ENCODE results near the gene TMEM144. TPM values are rescaled to one million over a fixed set of nuclear protein-coding genes. Genes with fewer than 3 reads are reported as not detected.
A peak's percentile ranks its signal among the peaks of the same experiment; 100 is the strongest.

TMEM144 gene
- total and polyA plus RNA-seq, 4 donors: 0.56 to 2.8 (median 1.6) TPM

GRCh38 chr4:158208963-158209640 lies 1.2 kb upstream of the TMEM144 start:
- Histone ChIP-seq H3K9ac (ENCODE audit: low read depth in 1 of 2, low read length in 2 of 2) (no peak overlapping the region), H3K9me3 (ENCODE audit: control insufficient read depth in 4 of 4, low read length in 3 of 4) (no peaks in the 10 kb centered on the region), H3K27ac (ENCODE audit: low read depth in 1 of 2, low read length in 2 of 2) (peak overlapping the region in 1 of 2 donors; percentile 30), H3K4me1 (ENCODE audit: control insufficient read depth in 4 of 4, insufficient read depth in 4 of 4, low read length in 3 of 4) (peaks cover 0 to 8% (median 6%) of the 10 kb centered on the region in 4 donors), H3K4me3 (ENCODE audit: low read depth in 1 of 3, low read length in 3 of 3) (no peak overlapping the region), H3K36me3 (ENCODE audit: control insufficient read depth in 4 of 4, insufficient read depth in 3 of 4, low read depth in 1 of 4, low read length in 3 of 4) (no peaks in the 10 kb centered on the region), H3K27me3 (ENCODE audit: control insufficient read depth in 4 of 4, insufficient read depth in 4 of 4, low read length in 3 of 4) (no peaks in the 10 kb centered on the region)
- TF ChIP-seq RXRA (IDR thresholded peaks at IDR 0.05): no peak
- no peak for TF ChIP-seq MAX (IDR thresholded peaks at IDR 0.05)
- TF ChIP-seq FOXA2 (IDR thresholded peaks at IDR 0.05): no peak
- DNase-seq (ENCODE audit: low spot score): no peak
- 85% methylated on average over 5 of the region's 5 CpGs for WGBS

DNA sequence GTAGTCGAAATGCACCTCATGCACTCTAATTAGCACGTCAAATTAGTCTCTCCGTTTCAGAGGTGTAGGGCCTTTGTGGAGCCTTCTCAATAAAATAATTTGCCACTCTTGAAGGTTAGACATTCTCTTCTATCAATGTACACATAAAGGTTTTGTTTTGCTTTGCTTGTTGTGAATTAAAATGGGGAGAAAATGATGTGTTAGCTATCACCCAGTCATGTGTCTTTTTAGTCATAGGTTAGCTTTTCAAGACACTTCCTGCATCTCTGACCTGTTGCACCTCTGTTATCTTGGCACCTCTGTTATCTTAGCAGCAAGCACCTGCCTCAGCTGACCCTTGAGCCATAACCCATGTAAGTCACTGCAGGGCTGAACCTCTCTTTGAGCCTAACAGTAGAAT lies 936 bp downstream of the TMEM144 start:
- Histone ChIP-seq H3K9ac (ENCODE audit: low read depth in 1 of 2, low read length in 2 of 2) (peak overlapping the region in 1 of 2 donors; percentile 63), H3K4me3 (ENCODE audit: low read depth in 1 of 3, low read length in 3 of 3) (peak overlapping the region in 2 of 3 donors; percentile 44 to 57), H3K36me3 (ENCODE audit: control insufficient read depth in 4 of 4, insufficient read depth in 3 of 4, low read depth in 1 of 4, low read length in 3 of 4) (no peaks in the 10 kb centered on the region), H3K27ac (ENCODE audit: low read depth in 1 of 2, low read length in 2 of 2) (no peak overlapping the region), H3K9me3 (ENCODE audit: control insufficient read depth in 4 of 4, low read length in 3 of 4) (no peaks in the 10 kb centered on the region), H3K4me1 (ENCODE audit: control insufficient read depth in 4 of 4, insufficient read depth in 4 of 4, low read length in 3 of 4) (peaks cover 0 to 8% (median 6%) of the 10 kb centered on the region in 4 donors), H3K27me3 (ENCODE audit: control insufficient read depth in 4 of 4, insufficient read depth in 4 of 4, low read length in 3 of 4) (no peaks in the 10 kb centered on the region)
- no peak for TF ChIP-seq MAX (IDR thresholded peaks at IDR 0.05)
- no peak for TF ChIP-seq YY1 (IDR thresholded peaks at IDR 0.05)
- TF ChIP-seq TAF1 (conservative IDR thresholded peaks at IDR 0.05): no peak
- no peak for TF ChIP-seq FOXA2 (IDR thresholded peaks at IDR 0.05)
- no peak for TF ChIP-seq FOXA1 (IDR thresholded peaks at IDR 0.05)
- no peak for TF ChIP-seq GABPA (IDR thresholded peaks at IDR 0.05 in 1 of 2, conservative IDR thresholded peaks at IDR 0.05 in 1 of 2)
- no peak for TF ChIP-seq SP1 (IDR thresholded peaks at IDR 0.05)
- TF ChIP-seq, protein P1, sequence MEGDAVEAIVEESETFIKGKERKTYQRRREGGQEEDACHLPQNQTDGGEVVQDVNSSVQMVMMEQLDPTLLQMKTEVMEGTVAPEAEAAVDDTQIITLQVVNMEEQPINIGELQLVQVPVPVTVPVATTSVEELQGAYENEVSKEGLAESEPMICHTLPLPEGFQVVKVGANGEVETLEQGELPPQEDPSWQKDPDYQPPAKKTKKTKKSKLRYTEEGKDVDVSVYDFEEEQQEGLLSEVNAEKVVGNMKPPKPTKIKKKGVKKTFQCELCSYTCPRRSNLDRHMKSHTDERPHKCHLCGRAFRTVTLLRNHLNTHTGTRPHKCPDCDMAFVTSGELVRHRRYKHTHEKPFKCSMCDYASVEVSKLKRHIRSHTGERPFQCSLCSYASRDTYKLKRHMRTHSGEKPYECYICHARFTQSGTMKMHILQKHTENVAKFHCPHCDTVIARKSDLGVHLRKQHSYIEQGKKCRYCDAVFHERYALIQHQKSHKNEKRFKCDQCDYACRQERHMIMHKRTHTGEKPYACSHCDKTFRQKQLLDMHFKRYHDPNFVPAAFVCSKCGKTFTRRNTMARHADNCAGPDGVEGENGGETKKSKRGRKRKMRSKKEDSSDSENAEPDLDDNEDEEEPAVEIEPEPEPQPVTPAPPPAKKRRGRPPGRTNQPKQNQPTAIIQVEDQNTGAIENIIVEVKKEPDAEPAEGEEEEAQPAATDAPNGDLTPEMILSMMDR (IDR thresholded peaks at IDR 0.05; ENCODE audit: low read depth, low read length, missing input control): no peak
- TF ChIP-seq, protein P2, sequence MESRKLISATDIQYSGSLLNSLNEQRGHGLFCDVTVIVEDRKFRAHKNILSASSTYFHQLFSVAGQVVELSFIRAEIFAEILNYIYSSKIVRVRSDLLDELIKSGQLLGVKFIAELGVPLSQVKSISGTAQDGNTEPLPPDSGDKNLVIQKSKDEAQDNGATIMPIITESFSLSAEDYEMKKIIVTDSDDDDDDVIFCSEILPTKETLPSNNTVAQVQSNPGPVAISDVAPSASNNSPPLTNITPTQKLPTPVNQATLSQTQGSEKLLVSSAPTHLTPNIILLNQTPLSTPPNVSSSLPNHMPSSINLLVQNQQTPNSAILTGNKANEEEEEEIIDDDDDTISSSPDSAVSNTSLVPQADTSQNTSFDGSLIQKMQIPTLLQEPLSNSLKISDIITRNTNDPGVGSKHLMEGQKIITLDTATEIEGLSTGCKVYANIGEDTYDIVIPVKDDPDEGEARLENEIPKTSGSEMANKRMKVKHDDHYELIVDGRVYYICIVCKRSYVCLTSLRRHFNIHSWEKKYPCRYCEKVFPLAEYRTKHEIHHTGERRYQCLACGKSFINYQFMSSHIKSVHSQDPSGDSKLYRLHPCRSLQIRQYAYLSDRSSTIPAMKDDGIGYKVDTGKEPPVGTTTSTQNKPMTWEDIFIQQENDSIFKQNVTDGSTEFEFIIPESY (IDR thresholded peaks at IDR 0.05): no peak
- no peak for TF ChIP-seq RXRA (IDR thresholded peaks at IDR 0.05)
- TF ChIP-seq NR2F2 (IDR thresholded peaks at IDR 0.05): no peak
- TF ChIP-seq, protein P3, sequence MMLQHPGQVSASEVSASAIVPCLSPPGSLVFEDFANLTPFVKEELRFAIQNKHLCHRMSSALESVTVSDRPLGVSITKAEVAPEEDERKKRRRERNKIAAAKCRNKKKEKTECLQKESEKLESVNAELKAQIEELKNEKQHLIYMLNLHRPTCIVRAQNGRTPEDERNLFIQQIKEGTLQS (IDR thresholded peaks at IDR 0.05): no peak
- TF ChIP-seq EGR1 (IDR thresholded peaks at IDR 0.05; ENCODE audit: low read depth in 2 of 2): no peak
- no peak for TF ChIP-seq HNF4G (IDR thresholded peaks at IDR 0.05)
- TF ChIP-seq, protein P4, sequence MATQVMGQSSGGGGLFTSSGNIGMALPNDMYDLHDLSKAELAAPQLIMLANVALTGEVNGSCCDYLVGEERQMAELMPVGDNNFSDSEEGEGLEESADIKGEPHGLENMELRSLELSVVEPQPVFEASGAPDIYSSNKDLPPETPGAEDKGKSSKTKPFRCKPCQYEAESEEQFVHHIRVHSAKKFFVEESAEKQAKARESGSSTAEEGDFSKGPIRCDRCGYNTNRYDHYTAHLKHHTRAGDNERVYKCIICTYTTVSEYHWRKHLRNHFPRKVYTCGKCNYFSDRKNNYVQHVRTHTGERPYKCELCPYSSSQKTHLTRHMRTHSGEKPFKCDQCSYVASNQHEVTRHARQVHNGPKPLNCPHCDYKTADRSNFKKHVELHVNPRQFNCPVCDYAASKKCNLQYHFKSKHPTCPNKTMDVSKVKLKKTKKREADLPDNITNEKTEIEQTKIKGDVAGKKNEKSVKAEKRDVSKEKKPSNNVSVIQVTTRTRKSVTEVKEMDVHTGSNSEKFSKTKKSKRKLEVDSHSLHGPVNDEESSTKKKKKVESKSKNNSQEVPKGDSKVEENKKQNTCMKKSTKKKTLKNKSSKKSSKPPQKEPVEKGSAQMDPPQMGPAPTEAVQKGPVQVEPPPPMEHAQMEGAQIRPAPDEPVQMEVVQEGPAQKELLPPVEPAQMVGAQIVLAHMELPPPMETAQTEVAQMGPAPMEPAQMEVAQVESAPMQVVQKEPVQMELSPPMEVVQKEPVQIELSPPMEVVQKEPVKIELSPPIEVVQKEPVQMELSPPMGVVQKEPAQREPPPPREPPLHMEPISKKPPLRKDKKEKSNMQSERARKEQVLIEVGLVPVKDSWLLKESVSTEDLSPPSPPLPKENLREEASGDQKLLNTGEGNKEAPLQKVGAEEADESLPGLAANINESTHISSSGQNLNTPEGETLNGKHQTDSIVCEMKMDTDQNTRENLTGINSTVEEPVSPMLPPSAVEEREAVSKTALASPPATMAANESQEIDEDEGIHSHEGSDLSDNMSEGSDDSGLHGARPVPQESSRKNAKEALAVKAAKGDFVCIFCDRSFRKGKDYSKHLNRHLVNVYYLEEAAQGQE (IDR thresholded peaks at IDR 0.05): no peak
- TF ChIP-seq RAD21 (IDR thresholded peaks at IDR 0.05): no peak
- DNase-seq (ENCODE audit: low spot score): no peak
- WGBS: 38% methylated on average over 3 of the region's 3 CpGs

Data from liver (tissue), 9 donors.